NCI-H510A (cell line): ENCODE data around the gene RBM22.

Source experiments
- DNase-seq: peaks from one replicate; lab custom pipeline; 2025; lab: John Stamatoyannopoulos, UW

RBM22 gene

DNA sequence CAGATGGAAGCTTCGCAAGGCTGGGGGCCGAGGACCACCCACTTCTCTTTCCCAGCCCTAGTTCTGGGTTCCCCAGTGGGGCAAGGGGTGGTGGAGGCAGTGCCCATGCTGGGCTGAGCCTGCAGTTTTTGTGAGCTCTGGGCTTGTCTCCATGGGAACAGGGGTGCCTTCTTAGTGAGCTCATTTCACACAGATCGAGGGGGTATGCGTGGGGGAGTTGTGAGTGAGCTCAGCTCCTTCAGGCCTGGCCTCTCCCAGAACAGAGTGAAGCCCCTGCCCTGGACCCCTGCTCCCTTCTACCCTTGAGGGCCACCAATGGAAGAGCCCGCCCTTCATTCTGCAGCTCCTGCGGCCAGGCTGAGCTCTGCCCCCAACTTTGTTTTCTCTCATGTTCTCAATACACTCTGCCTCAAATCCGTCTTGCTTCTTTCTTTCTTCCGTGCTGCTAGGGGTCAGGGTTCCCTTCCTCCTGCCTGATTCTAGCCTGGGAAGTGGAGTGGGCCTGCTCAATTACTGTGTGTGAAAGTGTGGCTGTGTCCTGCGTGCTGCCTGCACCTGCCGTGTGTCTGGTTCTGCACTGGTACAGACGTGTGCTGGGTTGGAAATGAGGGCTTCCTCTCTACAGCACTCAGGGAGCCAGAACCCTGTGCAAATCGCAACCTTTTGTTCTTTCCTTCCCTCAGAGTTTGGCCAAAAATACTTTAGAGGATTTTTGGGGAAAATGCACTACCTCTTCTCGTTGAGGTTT, 48.8 kb downstream of the RBM22 start:
- no peak for DNase-seq

- no peak for DNase-seq
Observed at GRCh38 chr5:150651382-150651781, 49.5 kb downstream of the RBM22 start.

DNA sequence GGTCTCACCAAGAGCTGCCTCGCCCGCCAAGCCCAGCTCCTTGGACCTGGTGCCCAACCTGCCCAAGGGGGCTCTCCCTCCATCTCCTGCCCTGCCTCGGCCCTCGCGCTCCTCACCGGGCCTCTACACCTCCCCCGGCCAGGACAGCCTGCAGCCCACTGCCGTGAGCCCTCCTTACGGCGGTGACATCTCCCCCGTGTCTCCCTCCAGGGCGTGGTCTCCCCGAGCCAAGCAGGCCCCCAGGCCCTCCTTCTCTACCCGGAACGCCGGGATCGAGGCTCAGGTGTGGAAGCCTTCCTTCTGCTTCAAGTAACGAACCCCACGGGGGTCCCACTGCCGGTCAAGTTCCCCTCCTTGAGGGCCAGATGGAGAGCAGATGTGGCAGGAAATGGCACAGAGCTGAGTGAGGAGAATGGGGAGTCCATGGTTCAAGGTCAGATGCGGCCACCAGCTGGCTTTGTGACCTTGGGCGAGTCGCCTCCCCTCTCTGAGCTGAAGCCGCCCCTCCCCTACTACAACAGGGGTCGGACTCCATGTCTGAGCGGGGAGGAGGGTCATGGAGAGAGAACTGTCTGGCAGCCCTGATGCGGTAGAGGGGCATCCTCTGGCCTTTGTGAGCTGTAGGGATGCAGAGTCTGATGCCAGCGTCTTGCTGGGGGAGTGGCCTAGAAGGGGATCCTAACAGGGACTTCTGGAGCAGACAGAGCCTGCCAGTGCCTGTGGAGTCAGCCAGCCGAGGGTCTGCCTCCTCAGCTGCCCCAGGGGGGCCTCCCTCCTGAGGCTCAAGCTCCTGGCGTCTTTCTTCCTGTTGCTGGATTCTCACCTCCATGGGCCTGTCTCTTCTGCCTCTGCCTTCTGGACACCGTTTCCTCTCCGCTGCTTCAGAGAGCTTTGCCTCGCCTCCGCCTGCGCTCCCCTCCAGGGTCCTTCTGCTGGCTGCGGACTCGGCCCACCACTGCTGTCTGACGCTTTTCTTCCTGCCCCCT, 50.5 kb downstream of the RBM22 start:
- DNase-seq: no peak

DNA sequence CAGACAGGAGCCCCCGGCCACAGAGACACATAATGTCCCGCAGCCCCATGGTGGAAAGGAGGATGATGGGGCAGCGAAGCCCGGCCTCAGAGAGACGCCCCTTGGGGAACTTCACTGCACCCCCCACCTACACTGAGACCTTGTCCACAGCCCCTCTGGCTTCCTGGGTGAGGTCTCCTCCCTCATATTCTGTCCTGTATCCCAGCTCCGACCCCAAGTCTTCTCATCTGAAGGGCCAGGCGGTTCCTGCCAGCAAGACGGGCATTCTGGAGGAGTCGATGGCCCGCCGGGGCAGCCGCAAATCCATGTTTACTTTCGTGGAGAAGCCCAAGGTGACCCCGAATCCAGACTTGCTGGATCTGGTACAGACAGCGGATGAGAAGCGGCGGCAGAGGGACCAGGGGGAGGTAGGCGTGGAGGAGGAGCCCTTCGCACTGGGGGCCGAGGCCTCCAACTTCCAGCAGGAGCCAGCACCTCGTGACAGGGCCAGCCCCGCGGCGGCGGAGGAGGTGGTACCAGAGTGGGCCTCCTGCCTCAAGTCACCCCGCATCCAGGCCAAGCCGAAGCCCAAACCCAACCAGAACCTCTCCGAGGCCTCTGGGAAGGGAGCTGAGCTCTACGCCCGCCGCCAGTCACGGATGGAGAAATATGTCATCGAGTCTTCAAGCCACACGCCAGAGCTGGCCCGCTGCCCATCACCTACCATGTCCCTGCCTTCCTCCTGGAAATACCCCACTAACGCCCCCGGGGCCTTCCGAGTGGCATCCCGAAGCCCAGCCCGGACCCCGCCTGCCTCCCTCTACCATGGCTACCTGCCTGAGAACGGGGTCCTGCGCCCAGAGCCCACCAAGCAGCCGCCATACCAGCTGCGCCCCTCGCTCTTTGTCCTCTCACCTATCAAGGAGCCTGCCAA, 51.5 kb downstream of the RBM22 start:
- DNase-seq: no peak

DNA sequence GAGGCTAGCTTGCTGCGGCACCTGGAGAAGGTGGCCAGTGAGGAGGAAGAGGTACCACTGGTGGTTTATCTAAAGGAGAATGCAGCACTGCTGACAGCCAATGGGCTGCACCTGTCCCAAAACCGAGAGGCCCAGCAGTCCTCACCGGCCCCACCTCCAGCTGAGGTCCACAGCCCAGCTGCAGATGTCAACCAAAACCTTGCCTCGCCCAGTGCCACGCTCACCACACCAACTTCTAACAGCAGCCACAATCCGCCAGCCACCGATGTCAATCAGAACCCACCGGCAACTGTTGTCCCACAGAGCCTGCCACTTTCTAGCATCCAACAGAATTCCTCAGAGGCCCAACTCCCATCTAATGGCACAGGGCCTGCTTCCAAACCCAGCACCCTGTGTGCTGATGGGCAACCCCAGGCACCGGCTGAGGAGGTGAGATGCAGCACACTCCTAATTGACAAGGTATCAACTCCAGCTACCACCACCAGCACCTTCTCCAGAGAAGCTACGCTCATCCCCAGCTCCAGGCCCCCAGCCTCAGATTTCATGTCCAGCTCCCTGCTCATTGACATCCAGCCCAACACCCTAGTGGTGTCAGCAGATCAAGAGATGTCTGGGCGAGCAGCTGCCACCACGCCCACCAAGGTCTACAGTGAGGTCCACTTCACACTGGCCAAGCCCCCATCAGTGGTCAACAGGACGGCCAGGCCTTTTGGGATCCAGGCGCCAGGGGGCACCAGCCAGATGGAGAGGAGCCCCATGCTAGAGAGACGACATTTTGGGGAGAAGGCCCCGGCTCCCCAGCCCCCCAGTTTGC, 52.4 kb downstream of the RBM22 start:
- DNase-seq: no peak

GRCh38 chr5:150647275-150648251, 53.3 kb downstream of the RBM22 start:
- DNase-seq: no peak

- DNase-seq: no peak
Observed at GRCh38 chr5:150645070-150645700, 55.7 kb downstream of the RBM22 start.

GRCh38 chr5:150644514-150644913, 56.3 kb downstream of the RBM22 start:
- DNase-seq: no peak

DNA sequence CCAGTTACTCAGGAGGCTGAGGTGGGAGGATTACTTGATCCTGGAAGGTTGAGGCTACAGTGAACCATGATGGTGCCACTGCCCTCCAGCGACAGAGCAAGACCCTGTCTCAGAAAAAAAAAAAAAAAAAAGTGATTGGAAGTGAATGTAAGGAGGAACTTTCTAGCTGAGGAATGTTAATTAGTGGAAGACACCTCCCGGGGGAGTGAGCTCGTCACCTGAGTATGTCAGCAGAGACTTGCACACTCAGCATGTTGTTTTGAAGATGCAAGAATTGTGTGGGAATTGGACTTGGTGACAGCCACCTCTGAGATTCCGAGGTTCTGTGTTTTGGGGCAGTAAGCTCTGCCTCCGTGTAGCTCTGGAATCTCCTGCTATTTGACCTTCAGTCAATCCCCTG, 56.8 kb downstream of the RBM22 start:
- DNase-seq: no peak

DNA sequence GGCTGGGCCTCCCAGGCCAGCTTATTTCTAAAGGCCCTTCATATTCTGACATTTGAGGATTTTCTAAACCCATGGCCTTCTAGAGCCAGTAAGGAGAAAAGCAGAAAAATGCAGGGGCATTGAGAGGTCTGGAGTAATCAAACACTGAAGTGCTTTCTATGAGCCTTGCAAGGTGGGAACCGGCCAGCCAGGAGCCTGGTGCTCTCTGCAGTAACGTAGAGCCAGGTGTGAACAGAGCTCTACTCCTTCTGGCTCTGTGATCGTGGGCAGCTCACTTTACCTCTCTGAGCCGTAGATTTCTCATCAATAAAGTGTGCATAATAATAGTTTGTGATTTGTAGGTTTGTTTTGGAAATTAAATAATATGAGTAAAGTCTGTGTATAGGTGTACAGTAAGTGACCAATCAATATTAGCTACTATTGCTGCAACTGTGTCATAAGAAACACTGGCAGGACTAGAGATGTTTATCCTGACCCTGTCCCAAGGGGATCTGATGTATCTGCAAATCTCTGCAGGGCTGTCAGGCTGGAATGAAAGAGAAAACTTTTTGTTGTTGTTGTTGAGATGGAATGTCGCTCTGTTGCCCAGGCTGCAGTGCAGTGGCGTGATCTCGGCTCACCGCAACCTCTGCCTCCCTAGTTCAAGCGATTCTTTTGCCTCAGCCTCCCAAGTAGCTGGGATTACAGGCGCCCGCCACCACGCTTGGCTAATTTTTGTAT, 57.7 kb downstream of the RBM22 start:
- no peak for DNase-seq

DNA sequence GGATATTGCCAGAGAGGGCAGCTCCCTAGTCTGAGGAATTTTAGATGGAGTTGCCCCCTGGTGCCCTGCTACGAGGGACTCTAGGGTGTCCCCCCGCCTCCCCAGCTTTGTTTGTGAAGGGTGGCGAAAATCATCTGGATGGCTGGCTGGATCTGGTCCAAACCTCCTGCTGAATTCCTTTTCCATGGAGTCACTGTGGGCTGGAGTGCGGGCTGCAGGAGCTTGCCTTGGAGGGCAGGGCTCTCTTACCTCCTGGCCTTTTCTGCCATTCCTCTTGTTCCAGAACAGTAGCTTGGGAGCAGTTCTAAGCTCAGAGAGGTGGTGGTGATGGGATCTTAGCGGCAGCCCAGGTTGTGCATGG, 58.3 kb downstream of the RBM22 start:
- no peak for DNase-seq

DNA sequence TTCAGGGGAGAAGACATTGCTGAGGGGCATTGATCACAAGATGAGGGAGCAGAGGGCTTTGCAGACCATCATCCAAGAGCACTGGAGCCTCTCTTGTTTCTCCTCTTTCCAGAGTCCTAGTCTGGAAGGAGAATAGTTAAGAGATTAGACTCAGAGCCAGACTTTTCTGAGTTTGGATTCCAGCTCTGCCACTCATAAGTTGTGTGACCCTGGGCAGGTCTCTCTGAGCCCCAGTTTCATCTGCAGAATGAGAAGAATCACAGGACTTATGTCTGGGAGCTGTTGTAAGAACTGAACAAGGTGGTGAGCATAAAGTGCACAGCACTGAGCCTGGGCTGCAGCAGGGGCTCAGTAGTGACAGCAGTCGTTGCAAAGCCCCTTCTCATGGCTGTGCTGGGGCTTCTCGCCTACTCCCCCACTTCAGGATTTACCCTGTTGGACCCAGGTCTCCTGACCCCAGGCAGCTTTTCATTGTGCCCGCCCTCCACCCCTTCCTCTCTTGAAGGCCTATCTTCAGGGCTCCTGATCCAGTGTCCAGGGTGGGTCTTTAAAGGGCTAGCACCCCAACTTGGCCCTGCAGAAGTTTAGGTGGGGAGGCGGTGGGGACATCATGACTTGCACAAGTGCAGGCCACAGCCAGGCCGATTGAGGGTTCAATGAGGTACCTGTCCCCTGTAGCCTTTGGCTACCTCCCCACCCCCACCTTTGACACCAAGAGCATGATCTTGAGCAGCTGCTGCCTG, 58.9 kb downstream of the RBM22 start:
- no peak for DNase-seq

DNA sequence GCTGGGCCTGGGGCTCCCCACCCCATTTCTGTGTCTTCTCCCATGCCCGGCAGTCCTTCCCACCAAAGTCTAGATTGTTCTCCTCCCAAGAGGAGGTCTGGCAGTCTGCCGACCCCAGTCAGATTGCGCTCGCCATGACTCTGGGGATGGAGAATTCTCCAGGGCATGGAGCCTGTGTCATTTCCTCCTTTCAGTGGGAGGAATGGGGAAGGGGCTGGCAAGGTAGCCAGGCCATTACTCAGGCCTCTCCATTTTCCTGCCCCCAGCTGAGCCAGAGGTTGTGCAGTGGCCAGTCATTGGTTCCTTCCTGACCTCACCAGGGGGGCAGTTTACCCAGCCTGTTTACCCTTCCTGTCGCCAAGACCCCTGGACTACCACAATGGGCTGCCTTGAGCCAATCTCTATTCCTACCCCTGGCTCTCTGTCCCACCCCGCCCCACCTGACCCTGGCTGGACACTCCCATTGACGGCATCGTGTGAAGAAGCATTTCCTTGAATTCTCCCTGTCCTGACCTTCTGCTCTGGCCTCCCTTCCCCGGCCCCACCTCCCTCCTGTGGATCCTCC, 59.8 kb downstream of the RBM22 start:
- no peak for DNase-seq
